ENCODE measurements around the gene ZNF813. TPM values are rescaled to one million over a fixed set of nuclear protein-coding genes. Genes with fewer than 3 reads are reported as not detected.

Gene ZNF813
- total RNA-seq, 1 donor from 2014 or later, result 7.6 TPM

Other genes starting within 250 kb of the ZNF813 start
- gene ZNF677, start 212.9 kb upstream of the ZNF813 start, total RNA-seq (ENCODE audit: low replicate concordance), result 47.1 and 47.9 TPM in 2 replicates
- not detected in 2 replicates for gene VN1R2, start 209.4 kb upstream of the ZNF813 start, total RNA-seq (ENCODE audit: low replicate concordance)
- not detected in 2 replicates for gene VN1R4, start 200.0 kb upstream of the ZNF813 start, total RNA-seq (ENCODE audit: low replicate concordance)
- gene ZNF845, start 134.0 kb upstream of the ZNF813 start, total RNA-seq (ENCODE audit: low replicate concordance), result 9.3 and 12.0 TPM in 2 replicates
- 19.7 and 31.3 TPM in 2 replicates for gene ZNF525, start 102.0 kb upstream of the ZNF813 start, total RNA-seq (ENCODE audit: low replicate concordance)
- gene ZNF765, start 72.6 kb upstream of the ZNF813 start, total RNA-seq (ENCODE audit: low replicate concordance), result 14.5 and 20.0 TPM in 2 replicates
- 15.3 and 18.0 TPM in 2 replicates for gene ZNF761, start 35.7 kb upstream of the ZNF813 start, total RNA-seq (ENCODE audit: low replicate concordance)
- 13.7 and 25.7 TPM in 2 replicates for gene ZNF331, start 70.4 kb downstream of the ZNF813 start, total RNA-seq (ENCODE audit: low replicate concordance)
- not detected in 2 replicates for gene DPRX, start 164.3 kb downstream of the ZNF813 start, total RNA-seq (ENCODE audit: low replicate concordance)

Measured in type B pancreatic cell (in vitro differentiated cells).